GM23338 (cell line): Measurements from ENCODE around the gene KCNMA1. TPM values are rescaled to one million over a fixed set of nuclear protein-coding genes. Genes with fewer than 3 reads are reported as not detected.

Experiments
- ATAC-seq: fragments of 200-7000 bp; cut with Tn5 transposase; 3 replicates; pipeline ENCODE4 v1.9.1; 2020
- DNase-seq: peaks from one replicate; pipeline ENCODE4 v3.0.0-alpha.2; 2015; ENCODE audit warnings: low spot score
- H2AFZ ChIP-seq: fragments of 200-600 bp; sonication (generic); 2 replicates; pipeline ENCODE4 v1.8.0; 2016; ENCODE audit warnings: antibody characterized with exemption, mild to moderate bottlenecking, moderate library complexity
- H3F3A ChIP-seq: fragments of 200-600 bp; sonication (generic); replicated peaks from 2 replicates; pipeline ENCODE4 v1.8.0; 2017; ENCODE audit warnings: antibody characterized with exemption, mixed run types, low read depth
- H3K27ac ChIP-seq: fragments of 200-600 bp; sonication (generic); 2 replicates; pipeline ENCODE4 v1.6.1; 2016; ENCODE audit warnings: low read depth
- H3K27me3 ChIP-seq: fragments of 200-600 bp; sonication (generic); 2 replicates; pipeline ENCODE4 v1.8.0; 2016; ENCODE audit warnings: mild to moderate bottlenecking, mixed run types, moderate library complexity; ENCODE audit not compliant: insufficient read depth
- H3K36me3 ChIP-seq: fragments of 200-600 bp; sonication (generic); 2 replicates; pipeline ENCODE4 v1.8.0; 2016; ENCODE audit warnings: mild to moderate bottlenecking; ENCODE audit not compliant: insufficient read depth
- H3K4me1 ChIP-seq: fragments of 200-600 bp; sonication (generic); 2 replicates; pipeline ENCODE4 v1.8.0; 2016; ENCODE audit warnings: mild to moderate bottlenecking, moderate library complexity; ENCODE audit not compliant: insufficient read depth
- H3K4me2 ChIP-seq: fragments of 200-600 bp; sonication (generic); 2 replicates; pipeline ENCODE4 v1.7.1; 2017; ENCODE audit warnings: mixed run types
- H3K4me3 ChIP-seq: fragments of 200-600 bp; sonication (generic); 2 replicates; pipeline ENCODE4 v1.6.1; 2016; ENCODE audit warnings: mixed run types
- H3K79me2 ChIP-seq: fragments of 200-600 bp; sonication (generic); replicated peaks from 2 replicates; pipeline ENCODE4 v1.8.0; 2017; ENCODE audit warnings: mild to moderate bottlenecking; ENCODE audit not compliant: insufficient read depth
- H3K9me2 ChIP-seq: fragments of 200-600 bp; sonication (generic); 2 replicates; pipeline ENCODE4 v1.8.0; 2017; ENCODE audit not compliant: insufficient read depth
- H4K20me1 ChIP-seq: fragments of 200-600 bp; sonication (generic); replicated peaks from 2 replicates; pipeline ENCODE4 v1.8.0; 2017; ENCODE audit warnings: mild to moderate bottlenecking; ENCODE audit not compliant: insufficient read depth
- H3K27ac Mint-ChIP-seq: 2 replicates; pipeline ENCODE4 v1.8.0; 2020; ENCODE audit warnings: inconsistent platforms, mild to moderate bottlenecking, moderate library complexity, mixed read lengths
- H3K27me3 Mint-ChIP-seq: 3 replicates; pipeline ENCODE4 v1.8.0; 2022; ENCODE audit warnings: low read depth, mild to moderate bottlenecking, moderate library complexity, mixed read lengths, inconsistent platforms; ENCODE audit not compliant: insufficient read depth, poor library complexity
- H3K36me3 Mint-ChIP-seq: 3 replicates; pipeline ENCODE4 v1.8.0; 2021; ENCODE audit warnings: low read depth, mild to moderate bottlenecking, inconsistent platforms, moderate library complexity, mixed read lengths
- H3K4me1 Mint-ChIP-seq: 3 replicates; pipeline ENCODE4 v1.8.0; 2020; ENCODE audit warnings: mild to moderate bottlenecking, inconsistent platforms, mixed read lengths
- H3K4me3 Mint-ChIP-seq: 3 replicates; pipeline ENCODE4 v1.8.0; 2021; ENCODE audit warnings: moderate library complexity, mild to moderate bottlenecking, inconsistent platforms, mixed read lengths
- H3K9me3 Mint-ChIP-seq: 3 replicates; pipeline ENCODE4 v1.8.0; 2020; ENCODE audit warnings: moderate library complexity, mild to moderate bottlenecking, inconsistent platforms, mixed read lengths
- CREB1 ChIP-seq: fragments of 250-450 bp; sonication (Bioruptor Pico); IDR thresholded peaks from 2 replicates; pipeline ENCODE4 v1.5.0; 2020; ENCODE audit warnings: low read depth, mild to moderate bottlenecking, moderate library complexity
- EZH2 ChIP-seq: fragments of 200-600 bp; sonication (generic); IDR thresholded peaks from one replicate; pipeline ENCODE4 v1.8.0; 2017; ENCODE audit warnings: antibody characterized with exemption, mild to moderate bottlenecking, low read depth; ENCODE audit not compliant: unreplicated experiment
- EZH2phosphoT487 ChIP-seq: fragments of 200-600 bp; sonication (generic); IDR thresholded peaks from one replicate; pipeline ENCODE4 v1.8.1; 2018; ENCODE audit warnings: antibody characterized with exemption; ENCODE audit not compliant: unreplicated experiment
- JUNB ChIP-seq: IDR thresholded peaks from one replicate; pipeline ENCODE4 v1.6.1; 2016; ENCODE audit warnings: antibody characterized with exemption; ENCODE audit not compliant: unreplicated experiment
- NANOG ChIP-seq: IDR thresholded peaks from 2 replicates; pipeline ENCODE4 v1.6.1; 2016; ENCODE audit warnings: antibody characterized with exemption, borderline replicate concordance
- POLR2AphosphoS5 ChIP-seq: IDR thresholded peaks from 2 replicates; pipeline ENCODE4 v1.6.1; 2016; ENCODE audit warnings: antibody characterized with exemption, low read depth
- STAT1 ChIP-seq: IDR thresholded peaks from one replicate; pipeline ENCODE4 v1.6.1; 2016; ENCODE audit warnings: antibody characterized with exemption; ENCODE audit not compliant: unreplicated experiment
- ZNF114 ChIP-seq: fragments of 250-450 bp; sonication (Bioruptor Pico); IDR thresholded peaks from 2 replicates; pipeline ENCODE4 v1.5.0; 2020; ENCODE audit warnings: mild to moderate bottlenecking, moderate library complexity
- ZNF331 ChIP-seq: fragments of 250-450 bp; sonication (Bioruptor Pico); IDR thresholded peaks from 2 replicates; pipeline ENCODE4 v1.5.0; 2020; ENCODE audit warnings: low read depth, mild to moderate bottlenecking, moderate library complexity
- polyA plus RNA-seq: library from polyadenylated mRNA; unstranded; fragments of >200 nt; fragmentation: Nextera tagmentation; extraction: Ambion mirVana; gene quantifications from 2 replicates; pipeline ENCODE4 v1.2.1, GENCODE V29; 2016
- total RNA-seq: library from RNA; depleted of rRNA; stranded (reverse); fragments of >200 nt; shearing (Covaris generic); gene quantifications from 2 replicates; pipeline ENCODE4 v1.2.3, GENCODE V29; 2014
- TF ChIP-seq, protein P1 (sequence below): fragments of 250-450 bp; sonication (Bioruptor Pico); IDR thresholded peaks from 2 replicates; pipeline ENCODE4 v1.5.0; 2020; ENCODE audit warnings: mild to moderate bottlenecking, moderate library complexity
- TF ChIP-seq, protein P2 (sequence below): IDR thresholded peaks from 2 replicates; pipeline ENCODE4 v1.6.1; 2016; ENCODE audit warnings: antibody characterized with exemption
- TF ChIP-seq, protein P3 (sequence below), 2 experiments: fragments of 200-600 bp in 1 of 2; sonication (generic) in 1 of 2; conservative IDR thresholded peaks; 2 replicates each; pipeline versions ENCODE4 v1.5.1 to v1.6.1; 2016 to 2017; ENCODE audit warnings: antibody characterized with exemption in 2 of 2, low read depth in 2 of 2, mild to moderate bottlenecking in 2 of 2, moderate library complexity in 1 of 2
- TF ChIP-seq, protein P4 (sequence below): IDR thresholded peaks from one replicate; pipeline ENCODE4 v1.6.1; 2018; ENCODE audit warnings: antibody characterized with exemption; ENCODE audit not compliant: unreplicated experiment

Gene KCNMA1
- total and polyA plus RNA-seq, 2 experiments from 2014 or later = 8.2 to 9.0 TPM

DNA sequence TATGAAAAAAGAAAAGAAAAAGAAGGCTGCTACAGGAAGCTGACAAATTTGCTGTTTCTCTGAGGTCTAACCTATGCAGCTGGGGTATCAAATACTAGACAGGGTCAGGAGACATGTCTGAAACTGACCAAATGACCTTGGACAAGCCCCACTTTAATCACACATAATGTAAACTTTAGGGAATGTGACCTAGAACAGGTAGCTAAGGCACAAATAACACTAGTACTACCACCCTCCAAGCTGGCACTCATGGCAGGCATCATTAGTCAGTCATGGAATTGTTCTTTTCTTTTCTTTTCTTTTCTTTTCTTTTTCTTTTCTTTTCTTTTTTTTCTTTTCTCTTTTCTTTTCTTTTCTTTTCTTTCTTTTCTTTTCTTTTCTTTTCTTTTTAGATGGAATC, 250.4 kb downstream of the KCNMA1 start:
- Histone ChIP-seq H3K4me1 (peaks cover 26% of the 10 kb centered on the region), H3K79me2 (0 out of 2 replicates have a peak, but pooled peaks cover 3% of the 10 kb centered on the region), H3K9me2 (peaks cover 6% of the 10 kb centered on the region; the same call in 1 of the 2 replicates), H3K27me3 (no peaks in the 10 kb centered on the region), H2AFZ (no peak overlapping the region), H4K20me1 (no peaks in the 10 kb centered on the region), H3K27ac (no peak overlapping the region), H3F3A (no peaks in the 10 kb centered on the region), H3K36me3 (no peaks in the 10 kb centered on the region), H3K4me2 (no peak overlapping the region), H3K4me3 (no peak overlapping the region)
- no peak overlapping the region for H3K27ac Mint-ChIP-seq
- H3K9me3 Mint-ChIP-seq = no peaks in the 10 kb centered on the region
- H3K36me3 Mint-ChIP-seq = no peaks in the 10 kb centered on the region
- ATAC-seq (no peak), DNase-seq (no peak)
- H3K4me3 Mint-ChIP-seq = no peak overlapping the region
- H3K27me3 Mint-ChIP-seq = peaks cover 5% of the 10 kb centered on the region
- H3K4me1 Mint-ChIP-seq = peaks cover 37% of the 10 kb centered on the region
- TF ChIP-seq NANOG = no peak
- TF ChIP-seq ZNF114 (CRISPR knock-in tag) = no peak
- no peak for TF ChIP-seq STAT1
- TF ChIP-seq, protein P1, sequence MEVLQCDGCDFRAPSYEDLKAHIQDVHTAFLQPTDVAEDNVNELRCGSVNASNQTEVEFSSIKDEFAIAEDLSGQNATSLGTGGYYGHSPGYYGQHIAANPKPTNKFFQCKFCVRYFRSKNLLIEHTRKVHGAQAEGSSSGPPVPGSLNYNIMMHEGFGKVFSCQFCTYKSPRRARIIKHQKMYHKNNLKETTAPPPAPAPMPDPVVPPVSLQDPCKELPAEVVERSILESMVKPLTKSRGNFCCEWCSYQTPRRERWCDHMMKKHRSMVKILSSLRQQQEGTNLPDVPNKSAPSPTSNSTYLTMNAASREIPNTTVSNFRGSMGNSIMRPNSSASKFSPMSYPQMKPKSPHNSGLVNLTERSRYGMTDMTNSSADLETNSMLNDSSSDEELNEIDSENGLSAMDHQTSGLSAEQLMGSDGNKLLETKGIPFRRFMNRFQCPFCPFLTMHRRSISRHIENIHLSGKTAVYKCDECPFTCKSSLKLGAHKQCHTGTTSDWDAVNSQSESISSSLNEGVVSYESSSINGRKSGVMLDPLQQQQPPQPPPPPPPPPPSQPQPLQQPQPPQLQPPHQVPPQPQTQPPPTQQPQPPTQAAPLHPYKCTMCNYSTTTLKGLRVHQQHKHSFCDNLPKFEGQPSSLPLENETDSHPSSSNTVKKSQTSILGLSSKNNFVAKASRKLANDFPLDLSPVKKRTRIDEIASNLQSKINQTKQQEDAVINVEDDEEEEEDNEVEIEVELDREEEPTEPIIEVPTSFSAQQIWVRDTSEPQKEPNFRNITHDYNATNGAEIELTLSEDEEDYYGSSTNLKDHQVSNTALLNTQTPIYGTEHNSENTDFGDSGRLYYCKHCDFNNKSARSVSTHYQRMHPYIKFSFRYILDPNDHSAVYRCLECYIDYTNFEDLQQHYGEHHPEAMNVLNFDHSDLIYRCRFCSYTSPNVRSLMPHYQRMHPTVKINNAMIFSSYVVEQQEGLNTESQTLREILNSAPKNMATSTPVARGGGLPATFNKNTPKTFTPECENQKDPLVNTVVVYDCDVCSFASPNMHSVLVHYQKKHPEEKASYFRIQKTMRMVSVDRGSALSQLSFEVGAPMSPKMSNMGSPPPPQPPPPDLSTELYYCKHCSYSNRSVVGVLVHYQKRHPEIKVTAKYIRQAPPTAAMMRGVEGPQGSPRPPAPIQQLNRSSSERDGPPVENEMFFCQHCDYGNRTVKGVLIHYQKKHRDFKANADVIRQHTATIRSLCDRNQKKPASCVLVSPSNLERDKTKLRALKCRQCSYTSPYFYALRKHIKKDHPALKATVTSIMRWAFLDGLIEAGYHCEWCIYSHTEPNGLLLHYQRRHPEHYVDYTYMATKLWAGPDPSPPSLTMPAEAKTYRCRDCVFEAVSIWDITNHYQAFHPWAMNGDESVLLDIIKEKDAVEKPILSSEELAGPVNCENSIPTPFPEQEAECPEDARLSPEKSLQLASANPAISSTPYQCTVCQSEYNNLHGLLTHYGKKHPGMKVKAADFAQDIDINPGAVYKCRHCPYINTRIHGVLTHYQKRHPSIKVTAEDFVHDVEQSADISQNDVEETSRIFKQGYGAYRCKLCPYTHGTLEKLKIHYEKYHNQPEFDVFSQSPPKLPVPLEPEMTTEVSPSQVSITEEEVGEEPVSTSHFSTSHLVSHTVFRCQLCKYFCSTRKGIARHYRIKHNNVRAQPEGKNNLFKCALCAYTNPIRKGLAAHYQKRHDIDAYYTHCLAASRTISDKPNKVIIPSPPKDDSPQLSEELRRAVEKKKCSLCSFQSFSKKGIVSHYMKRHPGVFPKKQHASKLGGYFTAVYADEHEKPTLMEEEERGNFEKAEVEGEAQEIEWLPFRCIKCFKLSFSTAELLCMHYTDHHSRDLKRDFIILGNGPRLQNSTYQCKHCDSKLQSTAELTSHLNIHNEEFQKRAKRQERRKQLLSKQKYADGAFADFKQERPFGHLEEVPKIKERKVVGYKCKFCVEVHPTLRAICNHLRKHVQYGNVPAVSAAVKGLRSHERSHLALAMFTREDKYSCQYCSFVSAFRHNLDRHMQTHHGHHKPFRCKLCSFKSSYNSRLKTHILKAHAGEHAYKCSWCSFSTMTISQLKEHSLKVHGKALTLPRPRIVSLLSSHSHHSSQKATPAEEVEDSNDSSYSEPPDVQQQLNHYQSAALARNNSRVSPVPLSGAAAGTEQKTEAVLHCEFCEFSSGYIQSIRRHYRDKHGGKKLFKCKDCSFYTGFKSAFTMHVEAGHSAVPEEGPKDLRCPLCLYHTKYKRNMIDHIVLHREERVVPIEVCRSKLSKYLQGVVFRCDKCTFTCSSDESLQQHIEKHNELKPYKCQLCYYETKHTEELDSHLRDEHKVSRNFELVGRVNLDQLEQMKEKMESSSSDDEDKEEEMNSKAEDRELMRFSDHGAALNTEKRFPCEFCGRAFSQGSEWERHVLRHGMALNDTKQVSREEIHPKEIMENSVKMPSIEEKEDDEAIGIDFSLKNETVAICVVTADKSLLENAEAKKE (CRISPR knock-in tag) = no peak
- no peak for TF ChIP-seq ZNF331 (CRISPR knock-in tag)
- TF ChIP-seq JUNB = no peak
- TF ChIP-seq, protein P2, sequence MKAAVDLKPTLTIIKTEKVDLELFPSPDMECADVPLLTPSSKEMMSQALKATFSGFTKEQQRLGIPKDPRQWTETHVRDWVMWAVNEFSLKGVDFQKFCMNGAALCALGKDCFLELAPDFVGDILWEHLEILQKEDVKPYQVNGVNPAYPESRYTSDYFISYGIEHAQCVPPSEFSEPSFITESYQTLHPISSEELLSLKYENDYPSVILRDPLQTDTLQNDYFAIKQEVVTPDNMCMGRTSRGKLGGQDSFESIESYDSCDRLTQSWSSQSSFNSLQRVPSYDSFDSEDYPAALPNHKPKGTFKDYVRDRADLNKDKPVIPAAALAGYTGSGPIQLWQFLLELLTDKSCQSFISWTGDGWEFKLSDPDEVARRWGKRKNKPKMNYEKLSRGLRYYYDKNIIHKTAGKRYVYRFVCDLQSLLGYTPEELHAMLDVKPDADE = no peak
- TF ChIP-seq, protein P3, sequence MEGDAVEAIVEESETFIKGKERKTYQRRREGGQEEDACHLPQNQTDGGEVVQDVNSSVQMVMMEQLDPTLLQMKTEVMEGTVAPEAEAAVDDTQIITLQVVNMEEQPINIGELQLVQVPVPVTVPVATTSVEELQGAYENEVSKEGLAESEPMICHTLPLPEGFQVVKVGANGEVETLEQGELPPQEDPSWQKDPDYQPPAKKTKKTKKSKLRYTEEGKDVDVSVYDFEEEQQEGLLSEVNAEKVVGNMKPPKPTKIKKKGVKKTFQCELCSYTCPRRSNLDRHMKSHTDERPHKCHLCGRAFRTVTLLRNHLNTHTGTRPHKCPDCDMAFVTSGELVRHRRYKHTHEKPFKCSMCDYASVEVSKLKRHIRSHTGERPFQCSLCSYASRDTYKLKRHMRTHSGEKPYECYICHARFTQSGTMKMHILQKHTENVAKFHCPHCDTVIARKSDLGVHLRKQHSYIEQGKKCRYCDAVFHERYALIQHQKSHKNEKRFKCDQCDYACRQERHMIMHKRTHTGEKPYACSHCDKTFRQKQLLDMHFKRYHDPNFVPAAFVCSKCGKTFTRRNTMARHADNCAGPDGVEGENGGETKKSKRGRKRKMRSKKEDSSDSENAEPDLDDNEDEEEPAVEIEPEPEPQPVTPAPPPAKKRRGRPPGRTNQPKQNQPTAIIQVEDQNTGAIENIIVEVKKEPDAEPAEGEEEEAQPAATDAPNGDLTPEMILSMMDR (conservative IDR thresholded peaks at IDR 0.05; ENCODE audit: low read depth in 2 of 2) = no peak
- TF ChIP-seq POLR2AphosphoS5 = no peak
- TF ChIP-seq EZH2 = no peak
- no peak for TF ChIP-seq CREB1 (CRISPR knock-in tag)
- no peak for TF ChIP-seq EZH2phosphoT487
- TF ChIP-seq, protein P4, sequence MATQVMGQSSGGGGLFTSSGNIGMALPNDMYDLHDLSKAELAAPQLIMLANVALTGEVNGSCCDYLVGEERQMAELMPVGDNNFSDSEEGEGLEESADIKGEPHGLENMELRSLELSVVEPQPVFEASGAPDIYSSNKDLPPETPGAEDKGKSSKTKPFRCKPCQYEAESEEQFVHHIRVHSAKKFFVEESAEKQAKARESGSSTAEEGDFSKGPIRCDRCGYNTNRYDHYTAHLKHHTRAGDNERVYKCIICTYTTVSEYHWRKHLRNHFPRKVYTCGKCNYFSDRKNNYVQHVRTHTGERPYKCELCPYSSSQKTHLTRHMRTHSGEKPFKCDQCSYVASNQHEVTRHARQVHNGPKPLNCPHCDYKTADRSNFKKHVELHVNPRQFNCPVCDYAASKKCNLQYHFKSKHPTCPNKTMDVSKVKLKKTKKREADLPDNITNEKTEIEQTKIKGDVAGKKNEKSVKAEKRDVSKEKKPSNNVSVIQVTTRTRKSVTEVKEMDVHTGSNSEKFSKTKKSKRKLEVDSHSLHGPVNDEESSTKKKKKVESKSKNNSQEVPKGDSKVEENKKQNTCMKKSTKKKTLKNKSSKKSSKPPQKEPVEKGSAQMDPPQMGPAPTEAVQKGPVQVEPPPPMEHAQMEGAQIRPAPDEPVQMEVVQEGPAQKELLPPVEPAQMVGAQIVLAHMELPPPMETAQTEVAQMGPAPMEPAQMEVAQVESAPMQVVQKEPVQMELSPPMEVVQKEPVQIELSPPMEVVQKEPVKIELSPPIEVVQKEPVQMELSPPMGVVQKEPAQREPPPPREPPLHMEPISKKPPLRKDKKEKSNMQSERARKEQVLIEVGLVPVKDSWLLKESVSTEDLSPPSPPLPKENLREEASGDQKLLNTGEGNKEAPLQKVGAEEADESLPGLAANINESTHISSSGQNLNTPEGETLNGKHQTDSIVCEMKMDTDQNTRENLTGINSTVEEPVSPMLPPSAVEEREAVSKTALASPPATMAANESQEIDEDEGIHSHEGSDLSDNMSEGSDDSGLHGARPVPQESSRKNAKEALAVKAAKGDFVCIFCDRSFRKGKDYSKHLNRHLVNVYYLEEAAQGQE = no peak
